ENCODE measurements around the gene RSPO4. TPM values are rescaled to one million over a fixed set of nuclear protein-coding genes. Genes with fewer than 3 reads are reported as not detected.
"Not testable (repeated sequence)": the region's sequence is repeated elsewhere in the genome, so short reads cannot be mapped to it uniquely, and the experiment has no call there.

Gene RSPO4
- total RNA-seq, 1 donor from 2014 or later: 1.2 TPM

DNA sequence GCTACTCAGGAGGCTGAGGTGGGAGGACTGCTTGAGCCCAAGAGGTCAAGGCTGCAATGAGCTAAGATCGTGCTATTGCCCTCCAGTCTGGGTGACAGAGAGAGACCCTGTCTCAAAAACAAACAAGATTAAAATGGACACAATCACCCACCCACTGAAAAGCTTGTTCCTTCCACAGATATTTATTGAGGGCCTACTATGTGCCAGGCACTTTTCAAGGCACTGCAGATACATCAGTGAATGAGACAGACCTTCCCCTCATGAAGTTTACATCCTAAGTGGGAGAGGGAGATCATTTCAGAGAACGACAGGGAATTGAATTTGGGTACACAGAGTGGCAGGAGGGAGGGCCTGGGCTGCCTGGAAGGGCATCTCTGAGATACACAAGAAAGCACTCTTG is 14.4 kb downstream of the RSPO4 start:
- no peak for DNase-seq (ENCODE audit: low read depth)
- TF ChIP-seq, protein P1, sequence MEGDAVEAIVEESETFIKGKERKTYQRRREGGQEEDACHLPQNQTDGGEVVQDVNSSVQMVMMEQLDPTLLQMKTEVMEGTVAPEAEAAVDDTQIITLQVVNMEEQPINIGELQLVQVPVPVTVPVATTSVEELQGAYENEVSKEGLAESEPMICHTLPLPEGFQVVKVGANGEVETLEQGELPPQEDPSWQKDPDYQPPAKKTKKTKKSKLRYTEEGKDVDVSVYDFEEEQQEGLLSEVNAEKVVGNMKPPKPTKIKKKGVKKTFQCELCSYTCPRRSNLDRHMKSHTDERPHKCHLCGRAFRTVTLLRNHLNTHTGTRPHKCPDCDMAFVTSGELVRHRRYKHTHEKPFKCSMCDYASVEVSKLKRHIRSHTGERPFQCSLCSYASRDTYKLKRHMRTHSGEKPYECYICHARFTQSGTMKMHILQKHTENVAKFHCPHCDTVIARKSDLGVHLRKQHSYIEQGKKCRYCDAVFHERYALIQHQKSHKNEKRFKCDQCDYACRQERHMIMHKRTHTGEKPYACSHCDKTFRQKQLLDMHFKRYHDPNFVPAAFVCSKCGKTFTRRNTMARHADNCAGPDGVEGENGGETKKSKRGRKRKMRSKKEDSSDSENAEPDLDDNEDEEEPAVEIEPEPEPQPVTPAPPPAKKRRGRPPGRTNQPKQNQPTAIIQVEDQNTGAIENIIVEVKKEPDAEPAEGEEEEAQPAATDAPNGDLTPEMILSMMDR (conservative IDR thresholded peaks at IDR 0.05; ENCODE audit: low read depth, low read length): no peak
- H3K4me3 ChIP-seq (ENCODE audit: low read depth, low read length): no peak overlapping the region

DNA sequence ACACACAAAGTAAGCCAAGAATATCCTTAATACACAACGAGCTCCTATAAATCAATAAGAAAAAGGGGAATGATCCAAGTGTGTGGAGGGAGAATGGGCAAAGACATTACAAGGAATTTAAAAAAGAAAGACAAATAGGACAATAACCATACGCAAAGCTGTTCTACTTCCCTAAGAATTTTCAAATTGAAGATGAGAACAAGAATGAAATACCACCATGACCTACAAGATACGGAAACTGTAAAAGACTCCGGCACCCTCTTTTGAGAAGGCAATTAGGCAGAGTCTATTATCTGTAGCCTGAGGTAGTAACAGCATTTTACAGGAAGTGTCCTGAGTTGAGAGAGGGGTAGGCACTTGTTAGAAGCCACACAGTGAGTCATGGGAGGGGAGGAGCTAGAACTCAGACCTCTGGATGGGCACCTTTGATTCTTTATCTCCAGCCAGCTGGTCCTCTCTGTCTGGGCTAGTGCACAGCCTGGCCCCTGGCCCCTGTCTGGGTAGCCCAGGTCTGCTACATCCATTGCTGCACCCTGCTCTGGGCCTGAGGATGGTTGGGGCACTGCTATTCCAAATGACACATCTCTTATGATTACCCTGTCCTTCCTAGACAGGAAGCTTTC is 15.3 kb downstream of the RSPO4 start:
- DNase-seq (ENCODE audit: low read depth): no peak
- no peak overlapping the region for H3K4me3 ChIP-seq (ENCODE audit: low read depth, low read length)
- TF ChIP-seq, protein P1 (conservative IDR thresholded peaks at IDR 0.05; ENCODE audit: low read depth, low read length): no peak

DNA sequence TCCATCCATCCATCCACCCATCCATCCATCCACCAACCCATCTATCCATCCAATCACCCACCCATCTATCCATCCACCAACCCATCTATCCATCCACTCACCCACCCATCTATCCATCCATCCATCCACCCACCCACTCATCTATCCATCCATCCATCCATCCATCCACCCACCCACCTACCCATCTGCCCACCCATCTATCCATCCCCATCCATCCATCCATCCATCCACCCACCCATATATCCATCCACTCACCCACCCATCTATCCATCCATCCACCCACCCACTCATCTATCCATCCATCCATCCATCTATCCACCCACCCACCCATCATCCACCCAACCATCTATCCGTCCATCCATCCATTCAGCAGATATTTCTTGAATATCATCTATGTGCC is 17.1 kb downstream of the RSPO4 start:
- H3K4me3 ChIP-seq (ENCODE audit: low read depth, low read length); DNase-seq (ENCODE audit: low read depth): not testable (repeated sequence)

DNA sequence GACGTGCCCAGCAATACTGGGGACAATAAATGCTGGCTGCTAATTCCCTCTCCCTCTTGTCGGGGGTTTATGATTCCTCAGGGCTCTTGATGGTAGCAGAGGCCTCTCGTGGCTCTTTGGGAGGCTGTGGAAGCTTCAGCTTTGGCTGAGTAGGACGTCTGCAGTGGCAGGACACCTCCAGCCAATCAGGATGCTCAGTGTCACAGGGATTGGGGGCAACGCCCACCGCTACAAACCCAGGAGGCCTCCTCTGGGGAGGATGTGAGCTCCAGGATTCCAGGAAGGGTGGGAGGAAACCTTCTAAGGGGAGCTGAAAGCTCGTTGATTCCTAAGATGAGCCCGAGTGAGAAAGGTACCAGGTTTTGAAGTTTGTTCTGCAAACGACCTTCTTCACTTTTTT is 19.4 kb downstream of the RSPO4 start:
- no peak for DNase-seq (ENCODE audit: low read depth)
- TF ChIP-seq, protein P1 (conservative IDR thresholded peaks at IDR 0.05; ENCODE audit: low read depth, low read length): no peak
- no peak overlapping the region for H3K4me3 ChIP-seq (ENCODE audit: low read depth, low read length)

DNA sequence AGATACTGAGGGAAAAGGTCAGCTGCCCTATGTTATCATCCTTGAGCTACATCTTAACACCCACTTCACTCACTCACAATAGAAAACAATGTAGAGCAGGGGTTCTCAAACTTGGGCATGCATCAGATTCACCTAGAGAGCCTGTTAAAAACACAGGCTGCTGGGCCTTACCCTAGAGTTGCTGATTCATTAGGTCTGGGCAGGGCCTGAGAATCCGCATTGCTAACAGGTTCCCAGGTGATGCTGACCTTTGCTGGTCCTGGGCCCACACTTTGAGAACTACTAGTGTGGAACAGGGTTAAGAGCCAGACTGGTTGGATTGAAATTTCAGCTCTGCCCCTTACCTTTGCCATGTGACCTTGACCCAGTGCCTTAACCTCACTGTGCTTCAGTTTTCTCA is 25.1 kb downstream of the RSPO4 start:
- TF ChIP-seq, protein P1 (conservative IDR thresholded peaks at IDR 0.05; ENCODE audit: low read depth, low read length): no peak
- no peak for DNase-seq (ENCODE audit: low read depth)
- no peak overlapping the region for H3K4me3 ChIP-seq (ENCODE audit: low read depth, low read length)

DNA sequence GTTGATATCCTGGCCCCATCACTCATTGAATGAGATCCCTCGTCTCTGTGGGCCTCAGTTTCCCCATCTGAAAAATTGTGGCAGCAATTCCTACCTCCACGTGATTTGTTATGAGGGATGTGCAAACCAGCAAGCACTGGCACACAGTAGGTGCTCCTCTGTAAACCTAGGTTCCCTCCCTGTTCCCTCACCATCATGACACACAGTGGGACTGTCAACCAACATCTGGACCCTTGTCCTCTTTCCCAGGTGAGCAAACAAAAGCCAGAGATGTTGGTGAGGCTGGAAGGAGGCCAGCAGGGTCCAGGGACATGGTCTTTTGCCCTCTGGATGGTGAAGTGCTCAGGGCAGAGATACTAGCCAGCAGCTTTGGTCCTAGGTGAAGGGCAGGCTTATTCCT is 26.1 kb downstream of the RSPO4 start:
- H3K4me3 ChIP-seq (ENCODE audit: low read depth, low read length): no peak overlapping the region
- no peak for DNase-seq (ENCODE audit: low read depth)
- TF ChIP-seq, protein P1 (conservative IDR thresholded peaks at IDR 0.05; ENCODE audit: low read depth, low read length): no peak

DNA sequence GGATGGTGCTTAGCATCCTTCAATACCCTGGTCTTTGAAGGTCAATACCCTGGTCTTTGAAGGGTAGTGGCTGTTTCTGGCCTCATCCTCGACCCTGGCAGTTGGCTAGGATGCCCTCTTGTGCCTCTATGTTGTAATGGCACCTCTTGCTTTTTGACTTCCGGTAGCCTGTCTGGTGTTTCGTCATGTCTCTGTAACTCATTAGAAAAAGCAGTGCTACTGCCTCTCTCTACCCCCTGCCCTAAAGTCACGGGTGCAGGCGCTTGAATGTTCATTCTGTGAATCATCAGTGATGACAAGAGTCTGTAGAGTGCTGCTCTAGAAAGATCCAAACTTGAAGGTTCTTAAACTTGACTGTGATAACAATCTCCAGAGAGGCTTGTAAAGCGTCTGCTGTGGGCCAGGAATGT is 28.3 kb downstream of the RSPO4 start:
- TF ChIP-seq, protein P1 (conservative IDR thresholded peaks at IDR 0.05; ENCODE audit: low read depth, low read length): peak; percentile 65
- no peak overlapping the region for H3K4me3 ChIP-seq (ENCODE audit: low read depth, low read length)
- peak; percentile 64 for DNase-seq (ENCODE audit: low read depth)

All from epithelial cell of proximal tubule (primary cell).